Spinal cord (tissue), 10 donors: ENCODE results near the gene ACP4. TPM values are rescaled to one million over a fixed set of nuclear protein-coding genes. Genes with fewer than 3 reads are reported as not detected.
"Not testable (repeated sequence)": the region's sequence is repeated elsewhere in the genome, so short reads cannot be mapped to it uniquely, and the experiment has no call there.

ENCODE experiments used
- DNase-seq, 6 donors: peaks; one replicate each; pipeline versions ENCODE4 v3.0.0 to v3.0.0-alpha.2; 2013 to 2015; ENCODE audit warnings: low spot score in 6 of 6, low read depth in 4 of 6
- H3K27ac ChIP-seq: one replicate; pipeline ENCODE4 v1.5.1; 2013; ENCODE audit warnings: low read depth, low read length, control low read depth
- H3K27me3 ChIP-seq: one replicate; pipeline ENCODE4 v1.6.1; 2013; ENCODE audit warnings: low read length; ENCODE audit not compliant: control insufficient read depth, insufficient read depth
- H3K36me3 ChIP-seq: one replicate; pipeline ENCODE4 v1.6.1; 2013; ENCODE audit warnings: low read length; ENCODE audit not compliant: control insufficient read depth, insufficient read depth
- H3K4me1 ChIP-seq: one replicate; pipeline ENCODE4 v1.6.1; 2013; ENCODE audit warnings: low read length; ENCODE audit not compliant: control insufficient read depth, insufficient read depth
- H3K4me3 ChIP-seq: one replicate; pipeline ENCODE4 v1.5.1; 2013; ENCODE audit warnings: low read depth, low read length, control low read depth
- H3K9me3 ChIP-seq: one replicate; pipeline ENCODE4 v1.6.1; 2013; ENCODE audit warnings: low read length; ENCODE audit not compliant: control insufficient read depth, insufficient read depth
- WGBS: methylation state at CpG from one replicate; pipeline ENCODE4 v1.1.5; 2013; ENCODE audit warnings: missing lambda C conversion rate; ENCODE audit not compliant: insufficient coverage; 5-methylcytosine and 5-hydroxymethylcytosine counted together
- polyA plus RNA-seq, 2 donors: library from polyadenylated mRNA; unstranded; fragments of 120-200 nt; gene quantifications; one replicate each; pipeline ENCODE4 v1.2.1, GENCODE V29; 2013; ENCODE audit not compliant: insufficient read length in 2 of 2
- total RNA-seq, 2 donors: library from RNA; depleted of rRNA in 1 of 2; stranded (reverse); fragments of 120-200 nt in 1 of 2; fragments of >200 nt in 1 of 2; gene quantifications; one replicate each; pipeline versions ENCODE4 v1.2.3 to v1.2.4, GENCODE V29; 2013 to 2014
- donor health status: healthy.

ACP4 gene
- total and polyA plus RNA-seq, 4 donors: 0.44 TPM; not detected in 3

DNA sequence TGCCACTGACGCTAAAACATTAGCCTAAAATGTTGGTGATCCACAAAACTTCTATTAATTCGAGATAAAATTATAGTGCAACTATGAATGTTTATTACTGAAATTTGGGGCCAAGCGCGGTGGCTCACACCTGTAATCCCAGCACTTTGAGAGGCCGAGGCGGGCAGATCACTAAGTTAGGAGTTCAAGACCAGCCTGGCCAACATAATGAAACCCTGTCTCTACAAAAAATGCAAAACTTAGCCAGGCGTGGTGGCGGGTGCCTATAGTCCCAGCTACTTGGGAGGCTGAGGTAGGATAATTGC lies 6.4 kb upstream of the ACP4 start:
- WGBS: 67% methylated on average over 3 of the region's 8 CpGs
- DNase-seq: not testable (repeated sequence)

DNA sequence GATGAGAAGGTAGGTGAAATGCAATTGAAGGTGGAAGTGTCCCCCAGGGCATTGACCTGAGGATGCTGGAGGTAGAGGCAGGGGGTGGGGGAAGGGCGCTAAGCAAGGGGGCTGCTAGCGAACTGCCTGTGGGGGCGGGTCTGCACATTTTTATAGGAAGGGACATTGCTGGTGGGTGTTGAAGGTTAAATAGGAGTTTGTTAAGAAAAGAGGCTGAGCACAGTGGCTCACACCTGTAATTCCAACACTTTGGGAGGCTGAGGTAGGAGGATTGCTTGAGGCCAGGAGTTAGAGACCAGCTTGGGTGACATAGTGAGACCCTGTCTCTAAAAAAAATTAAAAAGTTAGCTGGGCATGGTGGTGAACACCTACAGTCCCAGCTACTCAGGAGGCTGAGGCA lies 5.5 kb upstream of the ACP4 start:
- Histone ChIP-seq H3K36me3 (no peaks in the 10 kb centered on the region), H3K9me3 (no peaks in the 10 kb centered on the region), H3K4me3 (no peak overlapping the region), H3K27ac (no peak overlapping the region), H3K27me3 (peaks cover 21% of the 10 kb centered on the region), H3K4me1 (peaks cover 6% of the 10 kb centered on the region)
- 93% methylated on average over 3 of the region's 3 CpGs for WGBS
- no peak for DNase-seq

More for the DNA sequence above, 6.4 kb upstream of the ACP4 start:
- not testable (repeated sequence) for H3K36me3 ChIP-seq, H3K4me1 ChIP-seq, H3K9me3 ChIP-seq, H3K27ac ChIP-seq, H3K4me3 ChIP-seq
- H3K27me3 ChIP-seq: peaks cover 30% of the 10 kb centered on the region

DNA sequence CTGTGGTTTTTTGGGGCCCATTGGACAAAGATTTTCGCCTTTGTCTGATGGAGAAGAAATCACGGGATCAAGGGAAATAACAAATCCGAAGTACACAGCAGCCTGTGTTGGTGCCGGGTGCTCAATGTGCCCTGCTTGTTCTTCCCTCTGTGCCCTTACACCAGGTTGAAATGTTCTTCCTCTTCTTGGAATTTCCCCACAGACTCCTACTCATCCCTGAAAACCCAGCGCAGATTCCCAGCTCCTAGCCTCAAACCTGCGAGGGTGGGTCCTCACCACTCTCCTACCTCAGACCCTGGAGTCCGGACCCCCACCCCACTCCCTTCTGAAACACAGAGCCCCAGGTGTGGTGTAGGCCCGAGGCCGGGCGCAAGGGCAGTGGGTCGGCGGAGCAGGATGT lies 4.9 kb upstream of the ACP4 start:
- Histone ChIP-seq H3K27ac (no peak overlapping the region), H3K4me1 (peaks cover 6% of the 10 kb centered on the region), H3K9me3 (no peaks in the 10 kb centered on the region), H3K27me3 (peaks cover 15% of the 10 kb centered on the region), H3K4me3 (no peak overlapping the region), H3K36me3 (peaks cover 2% of the 10 kb centered on the region)
- WGBS: 86% methylated on average over 11 of the region's 12 CpGs
- DNase-seq: no peak

DNA sequence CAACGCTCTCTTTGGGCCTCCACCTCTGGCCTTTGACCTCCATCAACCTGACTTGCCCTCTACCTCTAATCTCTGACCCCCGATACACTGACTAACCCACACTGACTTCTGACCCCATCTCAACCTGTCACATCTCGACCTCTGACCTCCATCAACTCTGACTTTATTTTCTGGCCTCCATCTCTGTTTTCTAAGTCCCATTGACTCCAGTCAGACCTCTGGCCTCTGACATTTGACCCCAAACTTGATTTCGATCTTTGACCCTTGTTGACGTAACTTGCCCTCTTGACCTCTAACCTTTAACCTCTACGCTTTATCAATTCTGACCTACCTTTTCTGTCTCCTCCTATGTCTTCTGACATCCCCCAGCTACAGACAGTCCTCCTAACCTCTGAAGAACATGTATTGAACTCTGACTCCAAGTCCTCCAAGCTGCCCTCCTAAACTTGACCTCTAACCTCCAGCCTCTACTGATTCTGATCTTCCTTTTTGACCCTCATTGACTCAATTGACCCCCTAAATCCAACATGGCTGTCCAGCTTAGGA lies 780 bp downstream of the ACP4 start:
- Histone ChIP-seq H3K4me3 (no peak overlapping the region), H3K4me1 (peaks cover 7% of the 10 kb centered on the region), H3K9me3 (no peaks in the 10 kb centered on the region), H3K27me3 (no peaks in the 10 kb centered on the region), H3K27ac (no peak overlapping the region), H3K36me3 (peaks cover 13% of the 10 kb centered on the region)
- peak in 2 of 6 donors; percentile 24 to 35 for DNase-seq
- WGBS: 90% methylated on average over 6 of the region's 6 CpGs

DNA sequence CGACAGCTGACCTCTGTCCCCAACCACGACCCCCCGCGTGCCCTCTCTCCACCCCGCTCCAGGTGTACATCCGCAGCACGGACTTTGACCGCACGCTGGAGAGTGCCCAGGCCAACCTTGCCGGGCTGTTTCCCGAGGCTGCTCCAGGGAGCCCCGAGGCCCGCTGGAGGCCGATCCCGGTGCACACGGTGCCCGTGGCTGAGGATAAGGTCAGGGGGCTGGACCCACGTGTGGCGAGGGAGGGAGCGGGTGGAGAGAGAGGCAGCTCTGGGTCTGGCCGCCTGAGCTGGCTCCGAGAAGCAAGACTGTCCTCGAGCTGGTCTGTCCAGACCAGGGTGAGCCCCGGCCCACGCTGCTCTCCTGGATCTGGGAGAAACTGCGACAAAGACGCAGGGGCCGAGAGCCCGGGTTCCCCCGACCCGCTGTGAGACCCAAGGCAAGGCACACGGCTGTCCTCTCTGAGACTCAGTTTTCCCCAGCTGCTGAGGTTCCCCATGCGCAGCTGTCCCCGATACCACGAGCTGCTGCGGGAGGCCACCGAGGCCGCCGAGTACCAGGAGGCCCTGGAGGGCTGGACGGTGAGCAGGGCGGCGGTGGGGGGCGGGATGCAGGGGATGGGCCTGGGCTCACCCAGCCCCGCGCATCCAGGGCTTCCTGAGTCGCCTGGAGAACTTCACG lies 1.5 kb downstream of the ACP4 start:
- DNase-seq: no peak
- Histone ChIP-seq H3K27me3 (no peaks in the 10 kb centered on the region), H3K9me3 (no peaks in the 10 kb centered on the region), H3K36me3 (peaks cover 19% of the 10 kb centered on the region), H3K27ac (no peak overlapping the region), H3K4me1 (peaks cover 7% of the 10 kb centered on the region), H3K4me3 (no peak overlapping the region)
- 83% methylated on average over 47 of the region's 47 CpGs for WGBS

DNA sequence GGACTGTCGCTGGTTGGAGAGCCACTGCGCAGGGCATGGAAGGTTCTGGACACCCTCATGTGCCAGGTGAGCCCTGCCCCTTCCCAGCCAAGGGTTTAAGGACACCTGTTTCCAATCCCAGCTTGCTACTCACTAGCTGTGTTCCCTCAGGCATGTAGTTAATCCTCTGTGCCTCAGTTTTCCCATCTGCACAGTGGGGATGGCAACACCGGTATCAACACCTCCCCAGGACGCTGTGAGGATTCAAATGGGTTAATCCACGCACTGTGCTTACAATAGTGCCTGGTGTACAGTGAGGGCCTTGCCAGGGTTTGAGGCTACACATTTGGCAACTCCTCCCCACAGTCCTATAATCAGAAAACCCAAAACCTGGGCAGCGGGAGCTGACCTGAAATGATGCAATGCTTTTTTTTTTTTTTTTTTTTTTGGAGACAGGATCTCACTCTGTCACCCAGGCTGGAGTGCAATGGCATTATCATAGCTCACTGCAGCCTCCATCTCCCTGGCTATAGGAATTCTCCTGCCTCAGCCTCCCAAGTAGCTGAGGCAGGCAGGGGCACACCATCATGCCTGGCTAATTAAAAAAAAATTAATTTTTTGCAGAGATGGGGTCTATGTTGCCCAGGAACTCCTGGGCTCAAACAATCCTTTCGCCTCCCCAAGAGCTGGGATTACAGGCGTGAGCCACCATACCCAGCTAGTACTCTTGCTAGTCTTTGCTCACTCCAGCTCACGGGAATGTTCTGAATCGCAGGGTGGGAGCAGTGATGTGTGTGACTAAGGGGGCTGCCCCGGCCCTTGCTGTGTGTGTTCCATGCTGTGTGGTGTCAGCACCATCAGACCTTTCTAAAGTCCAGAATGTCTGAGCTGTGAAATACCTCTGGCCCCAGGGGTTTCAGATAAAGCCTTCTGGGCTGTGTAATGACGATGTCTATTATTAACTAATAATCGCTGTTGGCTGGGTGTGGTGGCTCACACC lies 2.3 kb downstream of the ACP4 start:
- WGBS: 100% methylated on average over 5 of the region's 13 CpGs
- H3K4me3 ChIP-seq: no peak overlapping the region
- H3K9me3 ChIP-seq: no peaks in the 10 kb centered on the region
- DNase-seq: no peak
- H3K27ac ChIP-seq: no peak overlapping the region
- peaks cover 27% of the 10 kb centered on the region for H3K36me3 ChIP-seq
- no peaks in the 10 kb centered on the region for H3K27me3 ChIP-seq
- H3K4me1 ChIP-seq: peaks cover 7% of the 10 kb centered on the region

DNA sequence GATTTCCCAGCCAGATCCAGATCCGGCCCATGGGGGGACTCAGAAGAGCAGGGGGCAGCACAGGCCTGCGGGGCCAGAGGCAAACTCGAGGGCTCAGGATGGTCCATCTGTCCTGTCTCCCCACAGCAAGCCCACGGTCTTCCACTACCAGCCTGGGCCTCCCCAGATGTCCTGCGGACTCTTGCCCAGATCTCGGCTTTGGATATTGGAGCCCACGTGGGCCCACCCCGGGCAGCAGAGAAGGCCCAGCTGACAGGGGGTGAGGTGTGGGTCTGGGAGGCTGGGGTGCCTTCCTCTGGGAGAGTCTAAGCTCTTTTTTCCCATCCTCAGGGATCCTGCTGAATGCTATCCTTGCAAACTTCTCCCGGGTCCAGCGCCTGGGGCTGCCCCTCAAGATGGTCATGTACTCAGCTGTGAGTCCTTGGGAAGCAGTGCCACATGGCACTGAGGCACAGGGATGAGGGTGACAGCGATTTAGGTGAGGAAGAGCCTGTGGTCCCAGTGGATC lies 3.4 kb downstream of the ACP4 start:
- Histone ChIP-seq H3K4me1 (peaks cover 7% of the 10 kb centered on the region), H3K36me3 (peaks cover 38% of the 10 kb centered on the region), H3K4me3 (no peak overlapping the region), H3K27ac (no peak overlapping the region), H3K9me3 (no peaks in the 10 kb centered on the region), H3K27me3 (no peaks in the 10 kb centered on the region)
- no peak for DNase-seq
- WGBS: 64% methylated on average over 7 of the region's 11 CpGs

DNA sequence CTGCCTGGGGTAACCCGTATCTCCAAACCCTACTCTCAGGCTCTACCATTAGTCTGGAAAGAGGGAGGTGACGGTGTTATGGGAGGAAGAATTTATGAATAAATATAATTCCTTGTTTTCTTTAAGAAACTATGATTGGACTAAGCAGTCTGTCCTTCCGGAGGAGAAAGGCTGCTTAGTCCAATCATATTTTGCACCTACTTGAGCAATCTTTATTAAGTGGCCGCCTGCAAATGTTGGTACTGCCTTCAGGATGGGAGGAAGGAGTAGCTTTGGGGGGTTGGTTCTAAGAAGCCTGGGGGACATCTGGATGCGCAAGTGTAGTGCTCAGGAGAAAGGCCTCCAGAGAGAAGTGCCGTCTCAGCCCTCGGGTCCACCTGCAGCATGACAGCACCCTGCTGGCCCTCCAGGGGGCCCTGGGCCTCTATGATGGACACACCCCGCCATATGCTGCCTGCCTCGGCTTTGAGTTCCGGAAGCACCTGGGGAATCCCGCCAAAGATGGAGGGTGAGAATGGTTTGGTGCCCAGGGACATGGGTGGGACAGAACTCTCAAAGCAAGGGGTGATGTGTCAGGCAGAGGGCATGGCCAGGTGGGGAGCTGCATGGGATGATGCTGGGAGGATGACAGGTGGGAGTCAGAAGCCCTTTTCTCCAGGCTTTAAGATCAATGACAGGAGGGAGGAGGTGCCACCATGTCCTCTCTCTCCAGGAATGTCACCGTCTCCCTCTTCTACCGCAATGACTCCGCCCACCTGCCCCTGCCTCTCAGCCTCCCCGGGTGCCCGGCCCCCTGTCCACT lies 4.1 kb downstream of the ACP4 start:
- Histone ChIP-seq H3K27ac (no peak overlapping the region), H3K27me3 (no peaks in the 10 kb centered on the region), H3K4me1 (peaks cover 7% of the 10 kb centered on the region), H3K36me3 (peaks cover 44% of the 10 kb centered on the region), H3K4me3 (no peak overlapping the region), H3K9me3 (no peaks in the 10 kb centered on the region)
- 13% methylated on average over 11 of the region's 16 CpGs for WGBS
- no peak for DNase-seq
